NCI-H146 treated with DMSO at 0.1 percent for 48 hours (cell line): ENCODE data around the gene ABCC1.
"Not testable (repeated sequence)": the region's sequence is repeated elsewhere in the genome, so short reads cannot be mapped to it uniquely, and the experiment has no call there.

ENCODE experiments used
- DNase-seq: peaks from one replicate; lab custom pipeline; 2025; ENCODE audit not compliant: unreplicated experiment; lab: John Stamatoyannopoulos, UW

The ABCC1 gene

GRCh38 chr16:15966836-15967546 is 17.6 kb downstream of the ABCC1 start:
- no peak for DNase-seq

- no peak for DNase-seq
Measured at GRCh38 chr16:15967655-15968315, 18.4 kb downstream of the ABCC1 start.

GRCh38 chr16:15970202-15970601 is 20.8 kb downstream of the ABCC1 start:
- no peak for DNase-seq

GRCh38 chr16:15970743-15971439 is 21.5 kb downstream of the ABCC1 start:
- DNase-seq: no peak

- DNase-seq: no peak
Measured at GRCh38 chr16:15971440-15971815, 22.0 kb downstream of the ABCC1 start.

- DNase-seq: no peak
Measured at GRCh38 chr16:15972046-15972868, 22.8 kb downstream of the ABCC1 start.

- no peak for DNase-seq
Measured at GRCh38 chr16:15973421-15973820, 24.0 kb downstream of the ABCC1 start.

GRCh38 chr16:15974057-15974456 is 24.6 kb downstream of the ABCC1 start:
- DNase-seq: no peak

GRCh38 chr16:15975172-15975571 is 25.8 kb downstream of the ABCC1 start:
- no peak for DNase-seq

GRCh38 chr16:15976225-15976812 is 26.9 kb downstream of the ABCC1 start:
- DNase-seq: no peak

- no peak for DNase-seq
Measured at GRCh38 chr16:15976929-15977637, 27.7 kb downstream of the ABCC1 start.

- no peak for DNase-seq
Measured at GRCh38 chr16:15979801-15980200, 30.4 kb downstream of the ABCC1 start.

GRCh38 chr16:15980329-15980728 is 30.9 kb downstream of the ABCC1 start:
- no peak for DNase-seq

- no peak for DNase-seq
Measured at GRCh38 chr16:15981382-15981781, 32.0 kb downstream of the ABCC1 start.

GRCh38 chr16:15982194-15982915 is 32.9 kb downstream of the ABCC1 start:
- not testable (repeated sequence) for DNase-seq

GRCh38 chr16:15983898-15984297 is 34.5 kb downstream of the ABCC1 start:
- DNase-seq: no peak

GRCh38 chr16:15985144-15985543 is 35.7 kb downstream of the ABCC1 start:
- no peak for DNase-seq

- no peak for DNase-seq
Measured at GRCh38 chr16:15986261-15986660, 36.8 kb downstream of the ABCC1 start.

GRCh38 chr16:15988268-15989013 is 39.0 kb downstream of the ABCC1 start:
- DNase-seq: no peak
